ENCODE measurements around the gene SPACA9. TPM values are rescaled to one million over a fixed set of nuclear protein-coding genes. Genes with fewer than 3 reads are reported as not detected.

SPACA9 gene
- total RNA-seq, 1 donor from 2014 or later, result 1.0 TPM

Other genes with a start within 250 kb of the SPACA9 start
- 7.2 and 10.1 TPM in 2 replicates for gene DDX31, start 208.9 kb upstream of the SPACA9 start, total RNA-seq
- 11.7 and 12.6 TPM in 2 replicates for gene GTF3C4, start 208.4 kb upstream of the SPACA9 start, total RNA-seq
- under 0.01 and 0.13 TPM in 2 replicates for gene AK8, start 614 bp upstream of the SPACA9 start, total RNA-seq
- gene TSC1, start 65.7 kb downstream of the SPACA9 start, total RNA-seq, result 15.0 and 23.3 TPM in 2 replicates
- gene GFI1B, start 99.8 kb downstream of the SPACA9 start, total RNA-seq, result under 0.01 TPM in 1 of 2 replicates, not detected in the other
- 37.4 and 44.5 TPM in 2 replicates for gene GTF3C5, start 152.1 kb downstream of the SPACA9 start, total RNA-seq
- gene CEL, start 183.1 kb downstream of the SPACA9 start, total RNA-seq, result 0.13 TPM in 2 replicates
- 25.4 and 56.5 TPM in 2 replicates for gene RALGDS, start 242.3 kb downstream of the SPACA9 start, total RNA-seq